GM21423 (cell line): ENCODE data around the gene RBX1.
"Not testable (repeated sequence)": the region's sequence is repeated elsewhere in the genome, so short reads cannot be mapped to it uniquely, and the experiment has no call there.

Source experiments
- ATAC-seq: cut with Tn5 transposase; IDR thresholded peaks from one replicate; pipeline ENCODE4 v1.9.1; 2021; ENCODE audit warnings: mild to moderate bottlenecking, moderate library complexity; ENCODE audit not compliant: unreplicated experiment

Gene RBX1

DNA sequence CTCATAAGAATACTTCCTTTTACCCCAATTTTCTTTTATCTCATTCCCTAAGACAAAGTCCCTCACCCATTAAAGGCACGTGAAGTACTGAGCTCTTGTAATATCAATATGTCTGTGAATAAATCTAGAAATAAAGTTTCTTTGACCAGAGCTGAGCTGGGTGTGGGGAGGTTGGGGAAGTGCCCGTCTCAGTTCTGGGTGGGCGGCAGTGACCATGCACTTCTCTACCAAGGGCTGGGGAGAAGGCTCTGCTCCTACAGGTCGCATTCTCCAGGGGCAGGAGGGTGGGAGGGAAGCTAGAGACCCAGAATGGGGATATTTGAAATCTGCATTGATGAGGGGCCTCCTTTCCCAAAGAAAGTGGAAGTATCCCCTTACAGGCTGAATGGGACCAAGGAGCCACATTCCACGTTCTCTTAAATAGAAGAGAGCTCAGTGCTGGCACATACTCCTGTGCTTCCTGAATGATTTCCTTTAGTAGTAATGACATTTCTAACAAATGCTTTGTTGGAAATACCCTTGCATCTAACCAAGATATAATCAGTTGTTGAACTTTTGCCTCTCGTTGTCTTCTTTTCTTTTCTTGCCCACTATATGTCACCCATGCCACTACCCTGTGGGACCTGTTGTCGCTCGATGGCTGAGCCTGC is 16.1 kb downstream of the RBX1 start:
- no peak for ATAC-seq

DNA sequence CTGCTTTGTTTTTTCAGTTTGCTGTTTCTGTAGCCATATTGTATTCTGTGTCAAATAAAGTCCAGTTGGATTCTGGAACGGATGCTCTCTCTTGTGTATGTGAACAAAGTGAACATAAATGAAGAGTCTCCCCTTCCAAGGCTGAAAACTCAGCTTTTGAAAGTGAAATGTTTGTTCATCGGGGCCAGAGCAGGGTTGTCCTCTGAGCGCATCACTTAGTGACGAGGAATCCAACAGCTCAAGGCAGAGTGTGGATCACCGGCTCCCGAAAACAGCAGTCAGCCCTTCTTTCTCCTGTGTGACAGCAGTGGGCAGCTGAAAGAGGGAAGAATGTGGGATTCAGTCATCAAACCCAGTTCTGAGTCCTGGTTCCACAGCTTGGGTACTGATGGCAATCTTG is 21.4 kb downstream of the RBX1 start:
- ATAC-seq = no peak

DNA sequence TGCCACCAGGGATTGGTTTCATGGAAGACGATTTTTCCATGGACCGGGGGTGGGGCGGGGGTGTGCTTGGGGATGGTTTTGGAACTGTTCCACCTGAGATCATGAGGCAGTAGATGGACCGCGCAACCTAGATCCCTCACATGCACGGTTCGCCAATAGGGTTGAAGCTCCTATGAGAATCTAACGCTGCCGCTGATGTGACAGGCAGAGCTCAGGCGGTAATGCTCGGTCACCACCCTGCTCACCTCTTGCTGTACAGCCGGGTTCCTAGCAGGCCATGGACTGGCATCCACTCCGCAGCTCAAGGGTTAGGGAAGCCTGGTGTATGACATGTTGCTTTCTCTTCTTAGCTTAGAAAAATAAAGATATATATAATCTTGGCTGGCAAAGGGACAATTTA is 22.0 kb downstream of the RBX1 start:
- no peak for ATAC-seq

- ATAC-seq = no peak
Observed at GRCh38 chr22:40975366-40975765, 24.2 kb downstream of the RBX1 start.

DNA sequence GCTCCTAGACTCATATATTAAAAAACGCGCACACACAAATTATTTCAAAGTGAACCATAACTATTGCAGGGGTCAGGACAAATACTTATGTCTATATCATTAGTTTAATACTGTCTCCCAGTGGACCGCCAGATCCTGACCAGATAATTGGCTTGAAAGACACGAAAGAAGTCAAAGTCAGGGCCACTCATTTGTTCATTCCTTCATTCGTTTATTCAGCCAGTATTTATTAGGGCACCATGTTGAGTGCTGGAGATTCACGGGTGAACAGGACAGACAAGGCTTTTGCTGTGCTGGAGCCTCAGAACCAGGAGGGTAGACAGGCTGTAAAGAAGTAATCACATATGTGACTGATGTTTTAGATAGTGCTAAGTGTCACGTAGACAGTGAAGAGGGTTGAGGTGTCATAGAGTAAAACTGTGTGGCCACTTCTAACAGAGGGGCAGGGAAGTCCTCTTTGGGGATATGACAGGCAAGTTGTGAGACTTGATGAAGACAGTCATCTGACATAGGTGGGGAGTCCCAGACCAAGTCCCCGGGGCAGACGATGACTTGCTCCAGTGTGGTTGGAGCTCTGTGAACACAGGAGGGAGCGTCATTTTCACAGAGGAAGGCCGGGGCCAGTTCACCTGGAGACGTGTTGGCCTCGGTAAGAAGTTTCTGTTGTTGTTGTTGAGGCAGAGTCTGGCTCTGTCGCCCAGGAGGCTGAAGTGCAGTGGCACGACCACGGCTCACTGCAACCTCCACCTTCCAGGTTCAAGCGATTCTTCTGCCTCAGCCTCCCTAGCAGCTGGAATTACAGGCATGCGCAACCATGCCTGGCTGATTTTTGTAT is 25.9 kb downstream of the RBX1 start:
- ATAC-seq = no peak

DNA sequence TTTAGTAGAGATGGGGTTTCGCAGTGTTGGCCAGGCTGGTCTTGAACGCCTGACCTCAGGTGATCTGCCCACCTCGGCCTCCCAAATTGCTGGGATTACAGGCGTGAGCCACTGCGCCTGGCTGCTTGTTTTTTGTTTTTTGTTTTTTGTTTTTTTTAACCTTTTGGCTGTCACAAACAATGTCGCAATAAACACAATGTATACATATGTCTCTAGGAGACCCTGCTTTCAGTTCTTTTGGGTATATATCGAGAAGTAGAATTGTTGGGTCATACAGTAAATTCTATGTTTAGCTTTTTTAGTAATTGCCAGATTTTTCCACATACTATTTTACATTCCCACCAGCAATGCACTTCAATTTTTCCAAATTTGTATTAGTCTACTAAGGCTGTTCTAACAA is 28.0 kb downstream of the RBX1 start:
- ATAC-seq = no peak

GRCh38 chr22:40979871-40980270 is 28.7 kb downstream of the RBX1 start:
- no peak for ATAC-seq

GRCh38 chr22:40982482-40983385 is 31.6 kb downstream of the RBX1 start:
- ATAC-seq = no peak

DNA sequence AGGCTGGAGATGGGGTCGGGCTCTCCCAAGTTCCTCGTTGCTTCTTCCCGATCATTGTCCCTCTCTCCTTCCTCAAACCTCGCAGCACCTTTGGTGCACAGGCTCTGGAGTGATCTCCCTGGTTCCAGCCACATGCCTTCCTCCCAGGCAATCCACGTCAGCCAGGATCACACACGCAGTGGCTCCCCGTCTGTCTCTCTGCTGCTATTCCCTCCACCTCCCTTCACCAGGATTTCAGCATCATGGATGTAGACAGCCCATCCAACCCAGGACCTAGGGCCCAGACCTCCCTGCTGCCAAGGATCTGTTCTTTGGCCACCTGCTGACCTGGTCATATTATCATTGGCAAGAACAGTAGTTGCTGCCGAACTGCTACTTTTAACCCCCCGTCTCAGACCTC is 40.1 kb downstream of the RBX1 start:
- ATAC-seq = no peak

DNA sequence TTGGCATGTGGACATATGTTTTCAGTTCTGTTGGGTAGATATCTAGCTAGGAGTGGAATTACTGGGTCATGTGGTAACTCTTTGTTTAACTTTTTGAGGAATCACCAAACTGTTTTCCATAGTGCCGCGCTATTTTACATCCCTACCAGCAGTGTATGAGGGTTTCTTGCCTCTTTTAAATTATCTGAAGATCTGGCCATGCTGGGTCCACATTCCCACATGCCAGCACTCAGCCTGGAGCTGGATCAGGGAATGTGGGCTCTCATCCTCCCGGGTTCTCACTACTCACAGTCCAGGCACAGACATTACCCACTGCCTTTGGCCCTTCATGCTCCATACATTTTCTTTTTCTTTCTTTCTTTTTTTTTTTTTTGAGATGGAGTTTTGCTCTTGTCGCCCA is 44.6 kb downstream of the RBX1 start:
- no peak for ATAC-seq

GRCh38 chr22:40997520-40997919 is 46.3 kb downstream of the RBX1 start:
- ATAC-seq = no peak

DNA sequence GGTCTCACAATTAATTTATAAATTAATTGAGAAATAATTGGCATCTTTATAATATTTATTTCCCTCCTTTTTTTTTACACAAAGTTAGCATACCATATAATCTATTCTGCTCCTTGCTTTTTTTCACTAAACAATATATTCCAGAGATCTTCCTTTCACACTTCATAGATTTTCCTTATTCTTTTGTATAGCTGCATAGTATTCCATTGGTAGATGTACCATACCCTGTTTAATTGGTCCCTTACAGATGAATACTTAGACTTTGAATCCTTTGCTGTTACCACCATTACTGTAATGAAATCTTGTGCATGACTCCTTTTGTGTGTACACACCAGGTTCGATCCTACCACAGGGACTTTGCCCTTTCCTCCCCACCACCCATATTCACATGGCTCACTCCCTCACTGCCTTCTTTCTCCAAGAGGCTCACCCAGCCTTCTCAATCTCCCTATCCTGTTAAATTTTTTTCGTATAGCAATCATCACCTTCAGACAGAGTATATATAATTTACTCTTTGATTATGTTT is 48.9 kb downstream of the RBX1 start:
- ATAC-seq = no peak

DNA sequence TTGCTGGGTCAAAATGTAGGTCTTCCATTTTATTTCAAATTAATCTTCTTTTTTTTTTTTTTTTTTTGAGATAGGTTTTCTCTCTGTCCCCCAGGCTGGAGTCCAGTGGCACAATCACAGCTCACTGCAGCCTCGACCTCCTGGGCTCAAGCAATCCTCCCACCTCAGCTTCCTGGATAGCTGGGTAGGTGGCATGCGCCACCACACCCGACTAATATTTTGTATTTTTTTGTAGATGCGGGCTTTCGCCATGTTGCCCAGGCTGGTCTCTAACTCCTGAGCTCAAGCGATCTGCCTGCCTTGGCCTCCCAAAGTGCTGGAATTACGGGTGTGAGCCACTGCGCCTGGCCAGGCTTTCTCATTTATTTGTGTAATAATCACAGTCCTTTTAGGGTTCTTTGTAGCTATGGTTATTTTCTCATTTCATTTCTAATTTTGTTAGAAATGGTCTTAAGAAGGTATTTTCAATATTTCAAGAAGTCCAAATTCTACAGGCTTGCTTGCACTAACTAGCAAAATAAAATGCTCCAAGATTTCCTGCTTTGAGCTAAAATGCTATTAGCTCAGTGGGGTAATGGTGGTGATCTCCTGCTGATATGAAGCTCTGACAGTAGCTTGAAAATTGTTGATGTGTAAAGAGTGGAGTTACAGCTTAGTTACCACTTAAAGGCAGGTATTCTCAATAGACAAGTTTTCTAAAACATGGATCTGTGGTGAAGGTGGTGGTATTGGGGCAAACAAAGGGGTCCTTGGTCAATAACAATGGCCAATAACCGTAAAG is 50.0 kb downstream of the RBX1 start:
- ATAC-seq = no peak

GRCh38 chr22:41001722-41002122 is 50.5 kb downstream of the RBX1 start:
- ATAC-seq = no peak

DNA sequence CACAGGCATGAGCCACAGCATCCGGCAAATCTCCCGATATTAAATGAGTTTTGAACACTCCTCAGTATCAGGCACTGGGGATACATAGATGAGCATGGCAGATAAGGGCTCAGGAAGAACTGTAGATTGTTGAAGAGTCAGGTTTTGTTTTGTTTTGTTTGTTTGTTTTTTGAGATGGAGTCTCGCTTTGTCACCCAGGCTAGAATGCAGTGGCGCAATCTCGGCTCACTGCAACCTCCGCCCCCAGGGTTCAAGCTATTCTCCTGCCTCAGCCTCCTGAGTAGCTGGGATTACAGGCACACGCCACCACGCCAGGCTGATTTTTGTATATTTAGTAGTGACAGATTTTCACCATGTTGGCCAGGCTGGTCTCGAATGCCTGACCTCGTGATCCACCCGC is 51.2 kb downstream of the RBX1 start:
- not testable (repeated sequence) for ATAC-seq

- no peak for ATAC-seq
Observed at GRCh38 chr22:41003066-41003465, 51.9 kb downstream of the RBX1 start.

GRCh38 chr22:41003976-41004375 is 52.8 kb downstream of the RBX1 start:
- ATAC-seq = no peak

DNA sequence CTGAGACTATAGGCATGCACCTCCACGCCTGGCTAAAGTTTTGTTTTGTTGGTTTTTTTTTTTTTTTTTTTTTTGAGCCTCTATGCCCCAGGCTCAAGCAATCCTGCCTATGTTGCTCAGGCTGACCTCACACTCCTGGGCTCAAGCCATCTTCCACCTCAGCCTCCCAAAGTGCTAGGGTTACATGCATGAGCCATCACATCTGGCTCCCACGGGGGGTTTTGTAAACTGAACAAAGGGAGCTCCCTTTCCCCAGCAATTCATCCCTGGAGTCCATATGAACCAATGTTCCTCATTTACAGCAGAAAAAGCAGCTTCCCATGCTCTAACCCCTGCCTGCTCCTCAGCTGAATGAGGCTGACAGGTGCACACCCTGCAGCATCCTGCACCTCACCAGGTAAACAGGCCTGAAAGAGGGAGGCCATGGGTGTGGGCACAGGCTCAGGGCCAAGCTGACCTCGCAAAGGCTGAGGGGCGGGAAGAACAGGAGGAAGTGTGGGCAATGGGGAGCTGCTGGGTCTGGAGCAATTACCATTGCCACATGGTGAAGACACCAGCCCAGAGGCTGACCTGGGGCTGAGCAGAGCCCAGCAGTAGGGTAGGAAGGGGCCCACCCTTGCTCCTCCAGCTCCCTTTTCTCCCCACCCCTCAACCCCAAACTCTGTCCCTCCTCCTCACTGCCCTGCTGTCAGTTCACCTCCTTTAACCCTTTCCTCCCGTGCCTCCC is 58.2 kb downstream of the RBX1 start:
- no peak for ATAC-seq

DNA sequence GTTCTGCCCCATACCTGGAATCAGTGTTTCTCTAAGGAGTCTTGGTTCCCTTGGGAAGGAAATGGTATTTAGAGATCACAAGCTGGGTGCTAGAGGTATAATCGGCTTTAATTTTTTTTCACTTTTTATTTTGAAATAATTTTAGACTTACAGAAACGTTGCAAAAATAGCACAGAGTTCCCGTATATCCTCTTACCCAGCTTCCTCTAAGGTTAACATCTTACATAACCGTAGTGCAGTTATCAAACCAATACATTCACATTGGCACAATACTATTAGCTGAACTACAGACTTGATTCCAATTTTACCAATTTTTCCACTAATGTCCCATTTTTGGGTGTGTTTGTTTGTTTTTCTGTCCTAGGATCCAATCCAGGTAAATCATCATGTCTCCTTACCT is 63.8 kb downstream of the RBX1 start:
- ATAC-seq = no peak

DNA sequence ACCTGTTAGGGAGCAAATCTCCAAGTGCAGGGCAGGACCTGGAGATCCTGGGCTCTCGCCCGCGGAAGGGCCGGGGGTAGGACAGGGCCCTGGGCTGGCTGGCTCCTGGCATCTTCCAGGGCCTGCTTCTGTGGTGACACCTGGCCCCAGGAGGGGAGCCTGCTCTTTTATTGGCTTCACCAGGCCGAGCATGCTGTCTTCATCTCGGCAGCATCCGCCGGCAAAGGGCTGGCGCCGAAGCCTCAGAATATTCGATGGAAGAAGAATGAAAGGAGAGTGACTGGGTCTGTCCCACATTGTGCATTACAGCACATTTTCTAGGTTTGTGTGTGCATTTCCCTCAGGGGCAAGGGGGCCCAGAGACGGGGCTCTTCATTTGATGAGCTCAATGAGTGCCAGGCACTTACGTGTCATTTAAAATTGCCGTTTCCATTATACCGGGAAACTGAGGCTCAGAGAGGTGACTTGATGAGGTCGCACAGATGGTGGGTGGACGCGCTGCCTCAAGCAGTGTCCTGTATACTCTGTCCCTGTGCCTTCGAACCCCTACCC is 70.0 kb downstream of the RBX1 start:
- ATAC-seq = no peak
